HepG2 (cell line): ENCODE results near the gene KIAA0825. TPM values are rescaled to one million over a fixed set of nuclear protein-coding genes. Genes with fewer than 3 reads are reported as not detected.

Source experiments
- ATAC-seq: fragments of 200-7000 bp; cut with Tn5 transposase; 3 replicates; pipeline ENCODE4 v1.9.1; 2020; ENCODE audit warnings: mild to moderate bottlenecking, moderate library complexity
- BruUV-seq: library from RNA; stranded (reverse); fragments of 400-500 nt; replicated peaks from 2 replicates; lab custom pipeline; 2021; lab: Mats Ljungman, UMichigan
- CTCF ChIA-PET: fragments of 300-600 bp; formaldehyde crosslinking; extraction: SDS; loops from one replicate; lab custom pipeline; 2021; ENCODE audit warnings: low total read pairs, inconsistent platforms, low intra/inter-chr PET ratio; lab: Yijun Ruan, JAX
- POLR2A ChIA-PET: fragments of 350-600 bp; sonication (Branson Sonifier 250); formaldehyde crosslinking; loops from one replicate; lab custom pipeline; 2020; ENCODE audit warnings: antibody characterized with exemption, inconsistent platforms; lab: Yijun Ruan, JAX
- DNase-seq: peaks from one replicate; pipeline ENCODE4 v3.0.0-alpha.2; 2015; ENCODE audit warnings: low spot score
- FAIRE-seq: peaks from 3 replicates; lab custom pipeline; 2011; peaks lifted over from hg19 to GRCh38; lab: Jason Lieb, UNC
- H2AFZ ChIP-seq: one replicate; pipeline ENCODE4 v1.6.1; 2011; ENCODE audit warnings: low read length, inconsistent platforms
- H3K27ac ChIP-seq: fragments of 300-600 bp; 3 replicates; pipeline ENCODE4 v1.8.0; 2011; ENCODE audit warnings: mixed run types, mild to moderate bottlenecking, mixed read lengths, low read length, inconsistent platforms; ENCODE audit not compliant: insufficient read depth; ENCODE audit errors: extremely low read length
- H3K27me3 ChIP-seq, 2 experiments: fragments of 200-600 bp in 1 of 2; 2 replicates in 1 of 2; 3 replicates in 1 of 2; pipeline versions ENCODE4 v1.6.0 to v1.8.0; 2011; ENCODE audit warnings: low read length in 2 of 2, mild to moderate bottlenecking in 2 of 2, moderate library complexity in 2 of 2, inconsistent platforms in 1 of 2; ENCODE audit not compliant: insufficient read depth in 2 of 2, control insufficient read depth in 1 of 2
- H3K36me3 ChIP-seq, 2 experiments: fragments of 200-600 bp in 1 of 2; replicated peaks in 1 of 2; 2 replicates in 1 of 2; 3 replicates in 1 of 2; pipeline versions ENCODE4 v1.5.1 to v1.8.0; 2011; ENCODE audit warnings: low read length in 2 of 2, inconsistent platforms in 1 of 2; ENCODE audit not compliant: insufficient read depth in 2 of 2, control insufficient read depth in 1 of 2
- H3K4me1 ChIP-seq: 2 replicates; pipeline ENCODE4 v1.5.1; 2012; ENCODE audit warnings: low read length, inconsistent platforms; ENCODE audit not compliant: insufficient read depth
- H3K4me2 ChIP-seq: 2 replicates; pipeline ENCODE4 v1.6.0; 2011; ENCODE audit warnings: low read depth, low read length, inconsistent platforms
- H3K4me3 ChIP-seq, 3 experiments: fragments of 200-600 bp in 1 of 3; sonication (generic), shearing (Covaris generic) in 1 of 3; replicated peaks in 1 of 3; 2 replicates each; pipeline ENCODE4 v1.5.1; 2011 to 2016; ENCODE audit warnings: low read length in 3 of 3, inconsistent platforms in 2 of 3, low read depth in 2 of 3, mild to moderate bottlenecking in 2 of 3, control low read depth in 1 of 3, mixed read lengths in 1 of 3; ENCODE audit not compliant: insufficient read depth in 1 of 3
- H3K79me2 ChIP-seq: one replicate; pipeline ENCODE4 v1.6.1; 2011; ENCODE audit warnings: low read length, inconsistent platforms; ENCODE audit not compliant: insufficient read depth
- H3K9ac ChIP-seq: 2 replicates; pipeline ENCODE4 v1.6.0; 2011; ENCODE audit warnings: mild to moderate bottlenecking, low read depth, low read length, inconsistent platforms; ENCODE audit not compliant: insufficient read depth
- H3K9me3 ChIP-seq: 2 replicates; pipeline ENCODE4 v1.5.1; 2012; ENCODE audit warnings: mild to moderate bottlenecking, low read length
- H4K20me1 ChIP-seq: 2 replicates; pipeline ENCODE4 v1.6.0; 2011; ENCODE audit warnings: inconsistent platforms, mild to moderate bottlenecking, low read length, moderate library complexity; ENCODE audit not compliant: insufficient read depth
- DR1 ChIP-seq: sonication (generic); formaldehyde crosslinking; IDR thresholded peaks from 2 replicates; pipeline ENCODE4 v1.8.0; 2021; ENCODE audit warnings: mild to moderate bottlenecking, missing genetic modification reagents, inconsistent platforms
- E2F2 ChIP-seq: sonication (generic); formaldehyde crosslinking; IDR thresholded peaks from 2 replicates; pipeline ENCODE4 v1.4.0; 2020; ENCODE audit warnings: missing genetic modification reagents, borderline replicate concordance
- IRF9 ChIP-seq: sonication (generic); formaldehyde crosslinking; IDR thresholded peaks from 2 replicates; pipeline ENCODE4 v1.8.0; 2022; ENCODE audit warnings: missing genetic modification reagents, mild to moderate bottlenecking, borderline replicate concordance
- MIER3 ChIP-seq: IDR thresholded peaks from 2 replicates; pipeline ENCODE4 v1.6.1; 2016; ENCODE audit warnings: missing compliant biosample characterization, borderline replicate concordance
- SNAPC4 ChIP-seq: sonication (generic); formaldehyde crosslinking; IDR thresholded peaks from 2 replicates; pipeline ENCODE4 v1.4.0; 2020; ENCODE audit warnings: mild to moderate bottlenecking, missing genetic modification reagents
- TP53 ChIP-seq: sonication (generic); formaldehyde crosslinking; conservative IDR thresholded peaks from 2 replicates; pipeline ENCODE4 v1.4.0; 2020; ENCODE audit warnings: missing genetic modification reagents
- ZBTB37 ChIP-seq: sonication (generic); formaldehyde crosslinking; IDR thresholded peaks from 2 replicates; pipeline ENCODE4 v1.4.0; 2020; ENCODE audit warnings: mild to moderate bottlenecking, missing genetic modification reagents
- ZNF543 ChIP-seq: sonication (generic); formaldehyde crosslinking; IDR thresholded peaks from 2 replicates; pipeline ENCODE4 v1.4.0; 2020; ENCODE audit warnings: mild to moderate bottlenecking, missing genetic modification reagents
- ZNF670 ChIP-seq: sonication (generic); formaldehyde crosslinking; IDR thresholded peaks from 2 replicates; pipeline ENCODE4 v1.8.0; 2022; ENCODE audit warnings: mild to moderate bottlenecking, missing genetic modification reagents, borderline replicate concordance
- ZNF776 ChIP-seq: sonication (generic); formaldehyde crosslinking; IDR thresholded peaks from 2 replicates; pipeline ENCODE4 v1.4.0; 2020; ENCODE audit warnings: mild to moderate bottlenecking, missing genetic modification reagents
- WGBS: methylation state at CpG from one replicate; pipeline ENCODE4 v1.1.6; 2017; ENCODE audit warnings: low lambda C conversion rate; 5-methylcytosine and 5-hydroxymethylcytosine counted together
- in situ Hi-C: cut with HindIII; loops from 2 replicates; pipeline ENCODE4 v1.10.0; 2017; ENCODE audit warnings: low pct_unique_long_range_greater_than_20kb; ENCODE audit not compliant: extremely low pct_ligation_motif_present
- intact Hi-C: fragments of 100-400 bp; cut with micrococcal nuclease; formaldehyde crosslinking; loops from one replicate; pipeline ENCODE4 v1.10.0; 2022; ENCODE audit not compliant: unreplicated experiment
- polyA plus RNA-seq, 8 experiments: library from polyadenylated mRNA; depleted of rRNA in 3 of 8; stranded (reverse) in 7 of 8; unstranded in 1 of 8; fragments of >200 nt; fragmentation: Illumina TruSeq in 4 of 8; extraction: Trizol in 4 of 8; gene quantifications; 2 replicates each; pipeline versions ENCODE4 v1.2.1 to v1.2.3, GENCODE V29; 2011 to 2016; ENCODE audit warnings: low read depth in 4 of 8, missing spikeins in 1 of 8, mixed read lengths in 1 of 8; ENCODE audit not compliant: insufficient read depth in 1 of 8
- total RNA-seq, 5 experiments: library from RNA; depleted of rRNA; stranded (reverse); fragments of >200 nt; fragmentation: Illumina TruSeq; extraction: Trizol; gene quantifications; 2 replicates each; pipeline ENCODE4 v1.2.3, GENCODE V29; 2016; ENCODE audit warnings: low read depth in 1 of 5

KIAA0825 gene
- total and polyA plus RNA-seq, 2 of the 13 experiments (the other 11 are each of a cell fraction or from before 2014, with no cell fraction given), result 0.05 to 0.51 TPM

- no peaks in the 10 kb centered on the region for H4K20me1 ChIP-seq
- no peak overlapping the region for H3K4me3 ChIP-seq
- ChIA-PET CTCF (no interaction called here), POLR2A (no interaction called here)
- no peak for DNase-seq
- no peak for ATAC-seq
- no peaks in the 10 kb centered on the region for H3K36me3 ChIP-seq
- TF ChIP-seq MIER3 (CRISPR knock-in tag) (no peak), IRF9 (CRISPR knock-in tag) (no peak)
- no peak for FAIRE-seq
- no peaks in the 10 kb centered on the region for H3K4me1 ChIP-seq
- H3K9ac ChIP-seq, result no peak overlapping the region
- no peaks in the 10 kb centered on the region for H3K79me2 ChIP-seq
- no TSS peak for BruUV-seq
- H3K9me3 ChIP-seq, result no peaks in the 10 kb centered on the region
- intact Hi-C loops (no loop called here), in situ Hi-C loops (no loop called here)
- no peak overlapping the region for H3K4me2 ChIP-seq
- no peak overlapping the region for H2AFZ ChIP-seq
- no peak overlapping the region for H3K27ac ChIP-seq
- H3K27me3 ChIP-seq, result no peaks in the 10 kb centered on the region
- 1% methylated on average over 2 of the region's 2 CpGs for WGBS
These were observed 154.7 kb downstream of the KIAA0825 start for GRCh38 chr5:94463739-94464138.

- intact Hi-C loops (no loop called here), in situ Hi-C loops (no loop called here)
- Histone ChIP-seq H3K4me2 (no peak overlapping the region), H3K27ac (no peak overlapping the region), H3K79me2 (no peaks in the 10 kb centered on the region), H3K27me3 (peaks cover 0 to 4% of the 10 kb centered on the region in 2 experiments; a peak in 1 of 5 replicates), H3K4me1 (no peaks in the 10 kb centered on the region), H3K4me3 (no peak overlapping the region), H3K9ac (no peak overlapping the region), H2AFZ (no peak overlapping the region), H3K36me3 (no peaks in the 10 kb centered on the region), H4K20me1 (no peaks in the 10 kb centered on the region), H3K9me3 (no peaks in the 10 kb centered on the region)
- DNase-seq, result no peak
- BruUV-seq, result no TSS peak
- CTCF ChIA-PET, result no interaction called here
- no peak for FAIRE-seq
- WGBS, result 3% methylated on average over 4 of the region's 4 CpGs
- POLR2A ChIA-PET, result no interaction called here
- no peak for ATAC-seq
- TF ChIP-seq DR1, result no peak
- no peak for TF ChIP-seq E2F2 (CRISPR knock-in tag)
- no peak for TF ChIP-seq SNAPC4 (CRISPR knock-in tag)
- TF ChIP-seq ZNF543, result no peak
- TF ChIP-seq ZNF670 (CRISPR knock-in tag), result no peak
- no peak for TF ChIP-seq ZBTB37
- no peak for TF ChIP-seq ZNF776 (CRISPR knock-in tag)
- no peak for TF ChIP-seq TP53 (CRISPR knock-in tag)
These were observed 157.3 kb downstream of the KIAA0825 start for GRCh38 chr5:94461131-94461530.
